Esophagus squamous epithelium (tissue), 5 donors: ENCODE measurements around the gene ZNF655. TPM values are rescaled to one million over a fixed set of nuclear protein-coding genes. Genes with fewer than 3 reads are reported as not detected.
"Not testable (repeated sequence)": the region's sequence is repeated elsewhere in the genome, so short reads cannot be mapped to it uniquely, and the experiment has no call there.

Experiments
- DNase-seq: peaks from one replicate; lab custom pipeline; 2025; lab: John Stamatoyannopoulos, UW
- H3K27ac ChIP-seq, 4 donors: fragments of 200-600 bp; sonication (generic); one replicate each; pipeline ENCODE4 v1.5.1; 2016 to 2019; ENCODE audit warnings: mild to moderate bottlenecking in 1 of 4
- H3K27me3 ChIP-seq, 4 donors: fragments of 200-600 bp; sonication (generic); 1 replicate in 3 of 4; 2 replicates in 1 of 4; pipeline versions ENCODE4 v1.5.1 to v1.6.0; 2017 to 2021; ENCODE audit warnings: antibody characterized with exemption in 1 of 4
- H3K36me3 ChIP-seq, 3 donors: fragments of 200-600 bp; sonication (generic); one replicate each; pipeline ENCODE4 v1.5.1; 2016 to 2019
- H3K4me1 ChIP-seq, 3 donors: fragments of 200-600 bp; sonication (generic); one replicate each; pipeline ENCODE4 v1.5.1; 2017 to 2019
- H3K4me3 ChIP-seq, 4 donors: fragments of 200-600 bp; sonication (generic); 1 replicate in 3 of 4; 2 replicates in 1 of 4; pipeline ENCODE4 v1.5.1; 2016 to 2019; ENCODE audit warnings: mild to moderate bottlenecking in 2 of 4, moderate library complexity in 1 of 4
- H3K9me3 ChIP-seq, 3 donors: fragments of 200-600 bp; sonication (generic); one replicate each; pipeline ENCODE4 v1.5.1; 2016 to 2019
- POLR2A ChIP-seq, 4 donors: fragments of 450-650 bp; IDR thresholded peaks; one replicate each; pipeline ENCODE4 v1.6.1; 2017; ENCODE audit warnings: antibody characterized with exemption in 4 of 4, mild to moderate bottlenecking in 4 of 4, moderate library complexity in 3 of 4
- WGBS, 2 donors: methylation state at CpG; one replicate each; pipeline ENCODE4 v1.1.5; 2018; 5-methylcytosine and 5-hydroxymethylcytosine counted together
- intact Hi-C: fragments of 100-400 bp; cut with DNase I; formaldehyde crosslinking; loops from one replicate; pipeline ENCODE4 v1.15.0; 2022
- total RNA-seq, 4 donors: library from RNA; depleted of rRNA; stranded (reverse); fragments of >200 nt; gene quantifications; one replicate each; pipeline ENCODE4 v1.1.0, GENCODE V29; 2016
- TF ChIP-seq, protein P1 (sequence below), 6 experiments: fragments of 450-650 bp in 4 of 6; fragments of 200-600 bp in 2 of 6; sonication (generic) in 2 of 6; IDR thresholded peaks; one replicate each; pipeline ENCODE4 v1.5.1; 2016 to 2019; ENCODE audit warnings: antibody characterized with exemption in 6 of 6, mild to moderate bottlenecking in 4 of 6, moderate library complexity in 4 of 6
- donor health status: DM: yes; HTN: yes; CAD: no.

The ZNF655 gene
- total RNA-seq, 4 donors from 2014 or later = 78.6 to 167 (median 107) TPM

DNA sequence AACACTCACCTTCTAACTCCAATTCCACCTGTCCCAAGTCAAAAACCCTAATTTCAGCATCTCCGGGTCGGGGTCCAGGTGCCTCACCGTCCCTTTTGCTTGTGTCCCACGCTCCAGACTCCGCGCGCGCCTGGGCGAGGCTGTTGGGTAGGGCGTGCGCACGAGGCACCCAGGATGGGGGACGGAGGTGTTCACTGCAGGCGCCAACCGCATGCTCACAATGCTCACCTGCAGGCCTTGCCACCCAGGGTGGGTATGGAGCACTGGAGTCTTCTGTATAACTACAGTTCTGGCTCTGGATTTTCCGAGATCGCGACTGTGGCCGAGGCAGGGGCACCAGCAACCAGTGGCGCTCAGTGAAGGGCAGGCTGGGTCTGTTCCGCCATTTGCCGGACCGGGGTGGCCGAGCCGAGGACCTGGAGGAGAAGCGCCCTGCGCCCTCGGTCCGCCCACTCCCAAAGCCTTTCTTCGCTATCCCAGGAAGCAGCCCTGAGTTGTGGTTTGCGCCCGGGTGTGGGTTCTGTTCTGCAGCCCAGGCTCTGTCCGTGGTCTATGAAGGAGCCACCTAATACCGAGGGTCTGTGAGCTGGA, 15.3 kb upstream of the ZNF655 start:
- Histone ChIP-seq H3K27me3 (no peaks in the 10 kb centered on the region), H3K36me3 (peaks cover 3 to 20% (median 4%) of the 10 kb centered on the region in 3 donors), H3K9me3 (peaks cover 0 to 57% (median 13%) of the 10 kb centered on the region in 3 donors), H3K4me1 (no peaks in the 10 kb centered on the region), H3K27ac (no peak overlapping the region), H3K4me3 (no peak overlapping the region)
- WGBS, 2 donors = 98 to 99% methylated on average over 12 to 13 of the region's 34 CpGs
- intact Hi-C loops = no loop called here
- TF ChIP-seq, protein P1, sequence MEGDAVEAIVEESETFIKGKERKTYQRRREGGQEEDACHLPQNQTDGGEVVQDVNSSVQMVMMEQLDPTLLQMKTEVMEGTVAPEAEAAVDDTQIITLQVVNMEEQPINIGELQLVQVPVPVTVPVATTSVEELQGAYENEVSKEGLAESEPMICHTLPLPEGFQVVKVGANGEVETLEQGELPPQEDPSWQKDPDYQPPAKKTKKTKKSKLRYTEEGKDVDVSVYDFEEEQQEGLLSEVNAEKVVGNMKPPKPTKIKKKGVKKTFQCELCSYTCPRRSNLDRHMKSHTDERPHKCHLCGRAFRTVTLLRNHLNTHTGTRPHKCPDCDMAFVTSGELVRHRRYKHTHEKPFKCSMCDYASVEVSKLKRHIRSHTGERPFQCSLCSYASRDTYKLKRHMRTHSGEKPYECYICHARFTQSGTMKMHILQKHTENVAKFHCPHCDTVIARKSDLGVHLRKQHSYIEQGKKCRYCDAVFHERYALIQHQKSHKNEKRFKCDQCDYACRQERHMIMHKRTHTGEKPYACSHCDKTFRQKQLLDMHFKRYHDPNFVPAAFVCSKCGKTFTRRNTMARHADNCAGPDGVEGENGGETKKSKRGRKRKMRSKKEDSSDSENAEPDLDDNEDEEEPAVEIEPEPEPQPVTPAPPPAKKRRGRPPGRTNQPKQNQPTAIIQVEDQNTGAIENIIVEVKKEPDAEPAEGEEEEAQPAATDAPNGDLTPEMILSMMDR (IDR thresholded peaks at IDR 0.05) = no peak
- no peak for TF ChIP-seq POLR2A (IDR thresholded peaks at IDR 0.05)
- DNase-seq = no peak

DNA sequence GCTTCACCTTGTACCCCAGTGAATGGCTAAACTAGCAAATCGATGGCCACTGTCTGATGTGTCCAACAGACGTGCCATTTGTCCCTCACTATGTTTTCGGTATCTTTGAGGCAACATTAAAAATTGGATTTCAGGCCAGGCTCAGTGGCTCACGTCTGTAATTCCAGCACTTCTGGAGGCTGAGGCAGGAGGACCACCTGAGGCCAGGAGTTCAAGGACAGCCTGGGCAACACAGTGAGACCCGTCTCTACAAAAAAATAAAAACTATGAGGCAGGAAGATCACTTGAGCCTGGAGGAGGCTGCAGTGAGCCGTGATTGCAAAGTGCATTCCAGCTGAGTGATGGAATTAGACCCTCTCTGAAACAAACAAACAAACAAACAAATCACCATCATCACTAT, 14.5 kb upstream of the ZNF655 start:
- no peak for DNase-seq
- WGBS, 2 donors = 84 to 89% methylated on average over 5 to 6 of the region's 6 CpGs
- no peaks in the 10 kb centered on the region for H3K4me1 ChIP-seq

DNA sequence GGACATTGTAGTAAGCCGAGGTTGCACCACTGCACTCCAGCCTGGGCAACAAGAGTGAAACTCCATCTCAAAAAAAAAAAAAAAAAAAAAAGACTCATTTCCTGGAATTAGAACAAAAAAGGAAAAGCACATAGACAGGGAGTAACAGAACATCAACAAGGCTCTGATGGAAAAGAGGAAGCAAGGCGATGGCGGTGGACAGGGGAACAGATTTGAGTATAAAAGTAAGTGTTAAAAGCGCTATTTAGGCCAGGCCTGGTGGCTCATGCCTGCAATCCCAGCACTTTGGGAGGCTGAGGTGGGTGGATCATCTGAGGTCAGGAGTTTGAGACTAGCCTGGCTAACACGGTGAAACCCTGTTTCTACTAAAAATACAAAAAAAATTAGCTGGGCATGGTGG, 13.1 kb upstream of the ZNF655 start:
- H3K27ac ChIP-seq, H3K4me3 ChIP-seq, intact Hi-C loops, H3K4me1 ChIP-seq, H3K27me3 ChIP-seq, DNase-seq: not testable (repeated sequence)
- Histone ChIP-seq H3K36me3 (peaks cover 4 to 31% (median 6%) of the 10 kb centered on the region in 3 donors), H3K9me3 (peaks cover 0 to 36% (median 8%) of the 10 kb centered on the region in 3 donors)
- WGBS, 2 donors = 96 to 98% methylated on average over 5 of the region's 5 CpGs

More for the DNA sequence above, 14.5 kb upstream of the ZNF655 start:
- intact Hi-C loops = no loop called here
- H3K4me3 ChIP-seq = no peak overlapping the region
- H3K27ac ChIP-seq = no peak overlapping the region
- H3K36me3 ChIP-seq = peaks cover 4 to 28% (median 6%) of the 10 kb centered on the region in 3 donors
- H3K9me3 ChIP-seq = peaks cover 0 to 49% (median 15%) of the 10 kb centered on the region in 3 donors
- H3K27me3 ChIP-seq = no peaks in the 10 kb centered on the region
- no peak for TF ChIP-seq POLR2A (IDR thresholded peaks at IDR 0.05)
- TF ChIP-seq, protein P1 (IDR thresholded peaks at IDR 0.05) = no peak

DNA sequence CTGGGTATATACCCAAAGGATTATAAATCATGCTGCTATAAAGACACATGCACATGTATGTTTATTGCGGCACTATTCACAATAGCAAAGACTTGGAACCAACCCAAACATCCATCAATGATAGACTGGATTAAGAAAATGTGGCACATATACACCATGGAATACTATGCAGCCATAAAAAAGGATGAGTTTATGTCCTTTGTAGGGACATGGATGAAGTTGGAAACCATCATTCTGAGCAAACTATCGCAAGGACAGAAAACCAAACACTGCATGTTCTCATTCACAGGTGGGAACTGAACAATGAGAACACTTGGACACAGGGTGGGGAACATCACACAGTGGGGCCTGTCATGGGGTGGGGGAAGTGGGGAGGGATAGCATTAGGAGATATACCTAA, 8.9 kb upstream of the ZNF655 start:
- intact Hi-C loops, H3K27ac ChIP-seq, DNase-seq, H3K4me3 ChIP-seq, H3K9me3 ChIP-seq, H3K27me3 ChIP-seq: not testable (repeated sequence)
- no CpG with 5 or more reads among the region's 2 CpGs for WGBS, 2 donors
- H3K4me1 ChIP-seq = peaks cover 7 to 19% (median 14%) of the 10 kb centered on the region in 3 donors
- H3K36me3 ChIP-seq = peaks cover 4 to 33% (median 6%) of the 10 kb centered on the region in 3 donors

DNA sequence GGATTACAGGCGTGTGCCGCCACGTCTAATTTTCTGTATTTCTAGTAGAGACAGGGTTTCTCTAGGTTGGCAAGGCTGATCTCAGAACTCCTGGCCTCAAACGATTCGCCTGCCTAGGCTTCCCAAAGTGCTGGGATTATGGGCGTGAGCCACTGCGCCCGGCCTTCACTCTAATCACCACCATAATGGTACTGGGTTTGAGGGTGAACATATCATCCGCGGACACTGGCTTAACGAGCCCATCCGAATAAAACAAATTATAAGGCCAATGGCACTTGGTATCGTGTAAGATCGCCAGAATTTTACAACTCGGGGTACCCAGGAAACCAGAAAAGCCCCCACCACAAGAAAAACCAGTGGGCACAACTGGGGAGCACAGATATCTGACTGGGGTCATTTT, 7.1 kb upstream of the ZNF655 start:
- peak overlapping the region; percentile 74 to 96 (median 88) for H3K4me3 ChIP-seq
- DNase-seq = no peak
- WGBS, 2 donors = 13 to 27% methylated on average over 6 to 10 of the region's 15 CpGs
- intact Hi-C loops = no loop called here
- no peaks in the 10 kb centered on the region for H3K27me3 ChIP-seq
- H3K36me3 ChIP-seq = peaks cover 4 to 44% (median 6%) of the 10 kb centered on the region in 3 donors
- peak overlapping the region; percentile 86 to 92 (median 90) for H3K27ac ChIP-seq
- peaks cover 7 to 20% (median 14%) of the 10 kb centered on the region in 3 donors for H3K4me1 ChIP-seq
- TF ChIP-seq, protein P1 (IDR thresholded peaks at IDR 0.05) = no peak
- TF ChIP-seq POLR2A (IDR thresholded peaks at IDR 0.05) = no peak
- peaks cover 0 to 4% (median 0%) of the 10 kb centered on the region in 3 donors for H3K9me3 ChIP-seq

DNA sequence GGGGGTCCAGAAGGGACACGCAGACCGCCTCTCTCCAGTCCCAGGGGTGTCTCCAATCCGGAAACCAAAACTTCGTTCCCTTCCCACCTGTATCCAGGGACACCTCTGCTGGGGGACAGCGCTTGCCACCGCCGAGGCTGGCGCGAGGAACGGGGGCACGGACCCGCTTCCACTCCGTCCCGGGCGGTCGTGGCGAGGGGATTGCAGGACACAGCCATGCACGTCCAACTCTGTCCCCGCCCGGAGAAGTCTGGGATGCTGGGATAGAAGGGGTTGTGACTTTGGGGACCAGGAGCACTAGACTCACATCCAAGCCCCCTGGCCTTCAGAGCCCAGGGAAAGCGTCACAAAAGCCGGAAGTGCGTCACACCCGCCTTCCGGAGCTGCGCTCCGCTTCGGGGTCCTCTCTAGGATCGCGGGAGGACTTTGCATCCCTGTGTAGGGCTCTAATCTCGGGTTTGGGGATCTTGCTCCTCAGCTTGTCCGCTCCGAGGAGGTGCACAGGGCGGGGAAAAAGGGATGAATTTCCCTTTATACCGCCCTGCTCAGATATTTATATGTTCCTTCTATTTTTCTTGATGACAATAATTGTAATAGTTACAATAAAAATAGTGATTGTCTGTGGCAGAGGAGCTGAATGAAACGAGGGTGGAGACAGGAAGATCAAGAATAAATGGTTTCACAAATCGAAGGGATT, 6.5 kb upstream of the ZNF655 start, which contains the start of gene FAM200A:
TSS of gene FAM200A (minus strand) at position 348 of the 697 bp plus-strand sequence. CDS start 3,707 bp downstream, outside the sequence.
- peak in 3 of 4 donors; percentile 16 to 80 (median 70) for TF ChIP-seq POLR2A (IDR thresholded peaks at IDR 0.05)
- TF ChIP-seq, protein P1 (IDR thresholded peaks at IDR 0.05) = no peak
- intact Hi-C loops = no loop called here
- peaks cover 8 to 26% (median 14%) of the 10 kb centered on the region in 3 donors for H3K4me1 ChIP-seq
- H3K4me3 ChIP-seq = peak within 1 kb of the TSS; percentile 74 to 96 (median 88)
- peaks cover 0 to 4% (median 0%) of the 10 kb centered on the region in 3 donors for H3K9me3 ChIP-seq
- H3K27ac ChIP-seq = peak within 1 kb of the TSS; percentile 86 to 92 (median 90)
- peaks cover 4 to 44% (median 6%) of the 10 kb centered on the region in 3 donors for H3K36me3 ChIP-seq
- no peaks in the 10 kb centered on the region for H3K27me3 ChIP-seq
- DNase-seq = no peak
- WGBS, 2 donors = 1 to 3% methylated on average over 10 of the region's 37 CpGs
